GM12878 (cell line): Measurements from ENCODE around the gene OSM. TPM values are rescaled to one million over a fixed set of nuclear protein-coding genes. Genes with fewer than 3 reads are reported as not detected.

Experiments used
- BCL11A ChIP-seq: IDR thresholded peaks from 2 replicates; pipeline ENCODE4 v1.6.1; 2011; ENCODE audit warnings: low read depth, low read length
- CHD2 ChIP-seq: IDR thresholded peaks from 2 replicates; pipeline ENCODE4 v1.6.1; 2011; ENCODE audit warnings: low read depth, low read length, improper control_type of control experiment, borderline replicate concordance
- CHD4 ChIP-seq: fragments of 200-600 bp; sonication (generic); IDR thresholded peaks from 2 replicates; pipeline ENCODE4 v1.6.1; 2016; ENCODE audit warnings: mild to moderate bottlenecking
- EP300 ChIP-seq, 2 experiments: fragments of 150-350 bp in 1 of 2; IDR thresholded peaks; 2 replicates each; pipeline ENCODE4 v1.6.1; 2011 to 2012; ENCODE audit warnings: low read depth in 2 of 2, low read length in 2 of 2, borderline replicate concordance in 1 of 2, improper control_type of control experiment in 1 of 2, inconsistent platforms in 1 of 2; ENCODE audit not compliant: control insufficient read depth in 1 of 2
- IKZF1 ChIP-seq: fragments of 450-650 bp; conservative IDR thresholded peaks from 2 replicates; pipeline ENCODE4 v1.6.1; 2017; ENCODE audit warnings: antibody characterized with exemption, mild to moderate bottlenecking
- KAT2A ChIP-seq: conservative IDR thresholded peaks from 2 replicates; pipeline ENCODE4 v1.6.1; 2011; ENCODE audit warnings: low read depth, low read length; ENCODE audit not compliant: control insufficient read depth
- KDM1A ChIP-seq: fragments of 200-600 bp; sonication (generic); IDR thresholded peaks from 2 replicates; pipeline ENCODE4 v1.6.1; 2016; ENCODE audit warnings: borderline replicate concordance
- NFXL1 ChIP-seq: fragments of 450-650 bp; IDR thresholded peaks from 2 replicates; pipeline ENCODE4 v1.6.1; 2017; ENCODE audit warnings: antibody characterized with exemption, mild to moderate bottlenecking, borderline replicate concordance
- POLR2AphosphoS2 ChIP-seq: IDR thresholded peaks from 2 replicates; pipeline ENCODE4 v1.6.1; 2011; ENCODE audit warnings: low read depth, mild to moderate bottlenecking, low read length, improper control_type of control experiment, moderate library complexity
- SMAD5 ChIP-seq: IDR thresholded peaks from 2 replicates; pipeline ENCODE4 v1.6.1; 2016; ENCODE audit warnings: antibody characterized with exemption, low read depth
- SPI1 ChIP-seq: IDR thresholded peaks from 2 replicates; pipeline ENCODE4 v1.6.1; 2011; ENCODE audit warnings: low read depth, mild to moderate bottlenecking, low read length, moderate library complexity, borderline replicate concordance; ENCODE audit not compliant: insufficient read depth
- SREBF2 ChIP-seq: IDR thresholded peaks from 2 replicates; pipeline ENCODE4 v1.6.1; 2012; ENCODE audit warnings: mild to moderate bottlenecking, low read length
- STAT3 ChIP-seq: IDR thresholded peaks from 2 replicates; pipeline ENCODE4 v1.6.1; 2011; ENCODE audit warnings: low read depth, low read length, improper control_type of control experiment
- TCF3 ChIP-seq: IDR thresholded peaks from 2 replicates; pipeline ENCODE4 v1.6.1; 2012; ENCODE audit warnings: low read depth, mild to moderate bottlenecking, low read length, borderline replicate concordance; ENCODE audit not compliant: insufficient read depth
- polyA plus RNA-seq, 11 experiments: library from polyadenylated mRNA; depleted of rRNA in 4 of 11; unstranded in 6 of 11; stranded (reverse) in 5 of 11; fragments of >200 nt; fragmentation: Nextera tagmentation in 4 of 11; fragmentation: Illumina TruSeq in 1 of 11; extraction: Ambion mirVana in 4 of 11; extraction: Trizol in 1 of 11; gene quantifications; 1 replicate in 1 of 11; 2 replicates in 10 of 11; pipeline versions ENCODE4 v1.2.1 to v1.2.3, GENCODE V29; 2011 to 2016; ENCODE audit warnings: inconsistent platforms in 2 of 11, missing spikeins in 2 of 11, low read depth in 1 of 11
- total RNA-seq, 4 experiments: library from RNA; depleted of rRNA in 3 of 4; stranded (reverse); fragments of >200 nt in 3 of 4; fragmentation: Illumina TruSeq in 1 of 4; extraction: Trizol in 1 of 4; gene quantifications; 2 replicates each; pipeline versions ENCODE4 v1.2.1 to v1.2.3, GENCODE V29; 2013 to 2021
- TF ChIP-seq, protein P1 (sequence below): fragments of 150-350 bp; IDR thresholded peaks from 2 replicates; pipeline ENCODE4 v1.6.1; 2016; ENCODE audit warnings: low read depth, low read length
- TF ChIP-seq, protein P2 (sequence below): IDR thresholded peaks from 2 replicates; pipeline ENCODE4 v1.6.1; 2011; ENCODE audit warnings: low read depth, mild to moderate bottlenecking, low read length, moderate library complexity, borderline replicate concordance; ENCODE audit errors: extremely low read depth
- TF ChIP-seq, protein P3 (sequence below): fragments of 450-650 bp; IDR thresholded peaks from 2 replicates; pipeline ENCODE4 v1.6.1; 2017; ENCODE audit warnings: mild to moderate bottlenecking, moderate library complexity
- TF ChIP-seq, protein P4 (sequence below): fragments of 450-650 bp; IDR thresholded peaks from 2 replicates; pipeline ENCODE4 v1.6.1; 2017; ENCODE audit warnings: mild to moderate bottlenecking, low read depth, inconsistent platforms; ENCODE audit not compliant: poor library complexity, severe bottlenecking

The OSM gene
- total and polyA plus RNA-seq, 10 of the 15 experiments (the other 5 are each of a cell fraction or from before 2014, with no cell fraction given): 0.06 to 1.4 (median 0.59) TPM

DNA sequence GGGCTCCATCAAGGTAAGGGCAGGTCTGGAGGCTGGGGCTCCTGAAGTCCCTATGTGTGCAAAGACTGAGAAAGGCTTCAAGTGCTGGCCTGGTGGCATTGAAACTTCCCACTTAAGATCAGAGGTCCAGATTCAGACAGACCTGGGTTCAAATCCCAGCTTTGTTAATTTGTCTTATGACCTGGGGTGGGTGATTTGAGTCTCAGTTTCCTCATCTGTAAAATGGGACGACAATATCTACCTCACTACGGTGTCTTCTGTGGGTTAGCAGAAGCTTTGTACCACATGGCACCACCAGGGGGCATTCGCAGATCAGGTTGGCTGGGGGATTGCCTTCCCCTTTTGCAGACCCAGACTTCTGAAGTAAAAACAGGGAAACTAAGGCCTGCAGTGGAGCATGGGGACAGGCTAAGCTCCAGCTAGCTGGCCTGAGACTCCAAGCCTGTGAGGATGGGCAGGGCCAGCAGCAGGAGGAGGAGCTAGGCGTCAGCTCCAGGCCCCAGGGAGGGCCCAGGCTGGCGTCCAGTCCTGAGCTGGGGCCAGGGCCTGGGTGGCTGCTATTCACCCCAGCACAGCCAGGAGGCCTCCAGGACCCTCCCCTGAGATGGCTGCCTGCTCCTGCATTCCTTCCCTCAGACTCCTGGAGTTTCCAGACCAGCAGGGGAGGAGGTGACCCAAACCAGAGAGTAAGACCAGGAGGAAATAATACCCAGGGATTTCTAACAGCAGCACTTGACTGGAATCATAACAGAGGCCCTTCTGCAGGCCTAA lies 21.2 kb upstream of the OSM start (continued):
- TF ChIP-seq STAT3: no peak
- no peak for TF ChIP-seq POLR2AphosphoS2
- TF ChIP-seq CHD4: 0 out of 2 replicates have a peak, but pooled peaks have one; percentile 80
- no peak for TF ChIP-seq KAT2A
- no peak for TF ChIP-seq EP300 (IDR thresholded peaks at IDR 0.05; ENCODE audit: borderline replicate concordance in 1 of 2, control insufficient read depth in 1 of 2, low read depth in 2 of 2, low read length in 2 of 2)
- TF ChIP-seq, protein P1, sequence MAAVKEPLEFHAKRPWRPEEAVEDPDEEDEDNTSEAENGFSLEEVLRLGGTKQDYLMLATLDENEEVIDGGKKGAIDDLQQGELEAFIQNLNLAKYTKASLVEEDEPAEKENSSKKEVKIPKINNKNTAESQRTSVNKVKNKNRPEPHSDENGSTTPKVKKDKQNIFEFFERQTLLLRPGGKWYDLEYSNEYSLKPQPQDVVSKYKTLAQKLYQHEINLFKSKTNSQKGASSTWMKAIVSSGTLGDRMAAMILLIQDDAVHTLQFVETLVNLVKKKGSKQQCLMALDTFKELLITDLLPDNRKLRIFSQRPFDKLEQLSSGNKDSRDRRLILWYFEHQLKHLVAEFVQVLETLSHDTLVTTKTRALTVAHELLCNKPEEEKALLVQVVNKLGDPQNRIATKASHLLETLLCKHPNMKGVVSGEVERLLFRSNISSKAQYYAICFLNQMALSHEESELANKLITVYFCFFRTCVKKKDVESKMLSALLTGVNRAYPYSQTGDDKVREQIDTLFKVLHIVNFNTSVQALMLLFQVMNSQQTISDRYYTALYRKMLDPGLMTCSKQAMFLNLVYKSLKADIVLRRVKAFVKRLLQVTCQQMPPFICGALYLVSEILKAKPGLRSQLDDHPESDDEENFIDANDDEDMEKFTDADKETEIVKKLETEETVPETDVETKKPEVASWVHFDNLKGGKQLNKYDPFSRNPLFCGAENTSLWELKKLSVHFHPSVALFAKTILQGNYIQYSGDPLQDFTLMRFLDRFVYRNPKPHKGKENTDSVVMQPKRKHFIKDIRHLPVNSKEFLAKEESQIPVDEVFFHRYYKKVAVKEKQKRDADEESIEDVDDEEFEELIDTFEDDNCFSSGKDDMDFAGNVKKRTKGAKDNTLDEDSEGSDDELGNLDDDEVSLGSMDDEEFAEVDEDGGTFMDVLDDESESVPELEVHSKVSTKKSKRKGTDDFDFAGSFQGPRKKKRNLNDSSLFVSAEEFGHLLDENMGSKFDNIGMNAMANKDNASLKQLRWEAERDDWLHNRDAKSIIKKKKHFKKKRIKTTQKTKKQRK: no peak
- peak; percentile 60; the same call in 1 of the 2 replicates for TF ChIP-seq SPI1
- TF ChIP-seq TCF3: no peak
- TF ChIP-seq SREBF2: no peak
- 0 out of 2 replicates have a peak, but pooled peaks have one; percentile 28 for TF ChIP-seq SMAD5
- TF ChIP-seq BCL11A: no peak
- TF ChIP-seq CHD2: no peak
- TF ChIP-seq NFXL1: no peak
- no peak; the same call in 1 of the 2 replicates for TF ChIP-seq IKZF1
- TF ChIP-seq, protein P2, sequence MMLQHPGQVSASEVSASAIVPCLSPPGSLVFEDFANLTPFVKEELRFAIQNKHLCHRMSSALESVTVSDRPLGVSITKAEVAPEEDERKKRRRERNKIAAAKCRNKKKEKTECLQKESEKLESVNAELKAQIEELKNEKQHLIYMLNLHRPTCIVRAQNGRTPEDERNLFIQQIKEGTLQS: no peak
- TF ChIP-seq, protein P3, sequence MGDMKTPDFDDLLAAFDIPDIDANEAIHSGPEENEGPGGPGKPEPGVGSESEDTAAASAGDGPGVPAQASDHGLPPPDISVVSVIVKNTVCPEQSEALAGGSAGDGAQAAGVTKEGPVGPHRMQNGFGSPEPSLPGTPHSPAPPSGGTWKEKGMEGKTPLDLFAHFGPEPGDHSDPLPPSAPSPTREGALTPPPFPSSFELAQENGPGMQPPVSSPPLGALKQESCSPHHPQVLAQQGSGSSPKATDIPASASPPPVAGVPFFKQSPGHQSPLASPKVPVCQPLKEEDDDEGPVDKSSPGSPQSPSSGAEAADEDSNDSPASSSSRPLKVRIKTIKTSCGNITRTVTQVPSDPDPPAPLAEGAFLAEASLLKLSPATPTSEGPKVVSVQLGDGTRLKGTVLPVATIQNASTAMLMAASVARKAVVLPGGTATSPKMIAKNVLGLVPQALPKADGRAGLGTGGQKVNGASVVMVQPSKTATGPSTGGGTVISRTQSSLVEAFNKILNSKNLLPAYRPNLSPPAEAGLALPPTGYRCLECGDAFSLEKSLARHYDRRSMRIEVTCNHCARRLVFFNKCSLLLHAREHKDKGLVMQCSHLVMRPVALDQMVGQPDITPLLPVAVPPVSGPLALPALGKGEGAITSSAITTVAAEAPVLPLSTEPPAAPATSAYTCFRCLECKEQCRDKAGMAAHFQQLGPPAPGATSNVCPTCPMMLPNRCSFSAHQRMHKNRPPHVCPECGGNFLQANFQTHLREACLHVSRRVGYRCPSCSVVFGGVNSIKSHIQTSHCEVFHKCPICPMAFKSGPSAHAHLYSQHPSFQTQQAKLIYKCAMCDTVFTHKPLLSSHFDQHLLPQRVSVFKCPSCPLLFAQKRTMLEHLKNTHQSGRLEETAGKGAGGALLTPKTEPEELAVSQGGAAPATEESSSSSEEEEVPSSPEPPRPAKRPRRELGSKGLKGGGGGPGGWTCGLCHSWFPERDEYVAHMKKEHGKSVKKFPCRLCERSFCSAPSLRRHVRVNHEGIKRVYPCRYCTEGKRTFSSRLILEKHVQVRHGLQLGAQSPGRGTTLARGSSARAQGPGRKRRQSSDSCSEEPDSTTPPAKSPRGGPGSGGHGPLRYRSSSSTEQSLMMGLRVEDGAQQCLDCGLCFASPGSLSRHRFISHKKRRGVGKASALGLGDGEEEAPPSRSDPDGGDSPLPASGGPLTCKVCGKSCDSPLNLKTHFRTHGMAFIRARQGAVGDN: no peak
- TF ChIP-seq, protein P4, sequence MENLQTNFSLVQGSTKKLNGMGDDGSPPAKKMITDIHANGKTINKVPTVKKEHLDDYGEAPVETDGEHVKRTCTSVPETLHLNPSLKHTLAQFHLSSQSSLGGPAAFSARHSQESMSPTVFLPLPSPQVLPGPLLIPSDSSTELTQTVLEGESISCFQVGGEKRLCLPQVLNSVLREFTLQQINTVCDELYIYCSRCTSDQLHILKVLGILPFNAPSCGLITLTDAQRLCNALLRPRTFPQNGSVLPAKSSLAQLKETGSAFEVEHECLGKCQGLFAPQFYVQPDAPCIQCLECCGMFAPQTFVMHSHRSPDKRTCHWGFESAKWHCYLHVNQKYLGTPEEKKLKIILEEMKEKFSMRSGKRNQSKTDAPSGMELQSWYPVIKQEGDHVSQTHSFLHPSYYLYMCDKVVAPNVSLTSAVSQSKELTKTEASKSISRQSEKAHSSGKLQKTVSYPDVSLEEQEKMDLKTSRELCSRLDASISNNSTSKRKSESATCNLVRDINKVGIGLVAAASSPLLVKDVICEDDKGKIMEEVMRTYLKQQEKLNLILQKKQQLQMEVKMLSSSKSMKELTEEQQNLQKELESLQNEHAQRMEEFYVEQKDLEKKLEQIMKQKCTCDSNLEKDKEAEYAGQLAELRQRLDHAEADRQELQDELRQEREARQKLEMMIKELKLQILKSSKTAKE: no peak
- no peak for TF ChIP-seq KDM1A
